ENCODE data around the gene TAAR5.
"Not testable (repeated sequence)": the region's sequence is repeated elsewhere in the genome, so short reads cannot be mapped to it uniquely, and the experiment has no call there.

Gene TAAR5

DNA sequence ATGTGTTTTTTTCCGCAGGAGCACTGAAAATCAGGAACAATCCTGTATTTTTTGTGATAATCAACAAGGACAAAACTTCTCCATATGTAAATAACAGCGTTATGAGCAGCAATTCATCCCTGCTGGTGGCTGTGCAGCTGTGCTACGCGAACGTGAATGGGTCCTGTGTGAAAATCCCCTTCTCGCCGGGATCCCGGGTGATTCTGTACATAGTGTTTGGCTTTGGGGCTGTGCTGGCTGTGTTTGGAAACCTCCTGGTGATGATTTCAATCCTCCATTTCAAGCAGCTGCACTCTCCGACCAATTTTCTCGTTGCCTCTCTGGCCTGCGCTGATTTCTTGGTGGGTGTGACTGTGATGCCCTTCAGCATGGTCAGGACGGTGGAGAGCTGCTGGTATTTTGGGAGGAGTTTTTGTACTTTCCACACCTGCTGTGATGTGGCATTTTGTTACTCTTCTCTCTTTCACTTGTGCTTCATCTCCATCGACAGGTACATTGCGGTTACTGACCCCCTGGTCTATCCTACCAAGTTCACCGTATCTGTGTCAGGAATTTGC, 19.2 kb downstream of the TAAR5 start, which contains the start of gene TAAR6:
Gene TAAR6, plus strand, starts transcription at position 102 of the 557 bp plus-strand sequence. Its CDS starts 0 bp downstream, at position 102.
- DNase-seq (ENCODE audit: low read depth in 2 of 2): no peak

GRCh38 chr6:132569170-132569569, 20.4 kb downstream of the TAAR5 start:
- DNase-seq (ENCODE audit: low read depth in 2 of 2): no peak

GRCh38 chr6:132568611-132569010, 20.9 kb downstream of the TAAR5 start:
- no peak for DNase-seq (ENCODE audit: low read depth in 2 of 2)

DNA sequence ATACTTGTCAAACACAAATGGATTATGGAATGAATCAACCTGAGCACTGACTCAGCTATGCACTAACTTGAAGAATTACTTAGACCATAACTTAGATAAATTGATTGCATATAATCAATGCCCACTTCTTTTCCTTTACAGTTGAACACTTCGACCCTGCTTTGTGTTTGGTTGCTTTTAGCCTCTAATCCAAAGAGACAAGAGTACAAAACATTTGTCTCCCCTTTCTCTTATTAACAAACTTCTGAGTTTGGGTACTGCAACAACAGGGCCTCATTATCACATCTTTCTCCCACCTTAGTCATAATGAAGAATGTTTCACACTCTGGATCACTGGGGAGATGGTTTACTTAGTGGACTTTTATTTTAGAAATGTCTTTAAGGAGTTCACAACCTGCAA, 22.0 kb downstream of the TAAR5 start:
- DNase-seq (ENCODE audit: low read depth in 2 of 2): no peak

GRCh38 chr6:132566404-132566803, 23.1 kb downstream of the TAAR5 start:
- DNase-seq (ENCODE audit: low read depth in 2 of 2): no peak

DNA sequence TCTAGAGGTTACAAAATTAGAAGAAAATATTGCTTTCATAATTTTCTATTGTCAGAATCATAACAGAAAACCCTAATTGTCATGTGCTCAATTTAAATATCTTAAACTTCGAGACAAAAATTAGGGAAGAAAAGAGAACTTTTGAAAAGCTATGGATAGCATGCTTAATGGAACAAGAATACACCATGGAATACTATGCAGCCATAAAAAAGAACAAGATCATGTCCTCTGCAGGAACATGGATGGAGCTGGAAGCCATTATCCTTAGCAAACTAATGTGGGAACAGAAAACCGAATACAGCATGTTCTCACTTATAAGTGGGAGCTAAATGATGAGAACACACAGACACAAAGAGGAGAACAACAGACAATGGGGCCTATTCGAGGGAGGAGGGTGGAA, 29.5 kb downstream of the TAAR5 start:
- DNase-seq (ENCODE audit: low read depth in 2 of 2): not testable (repeated sequence)

- DNase-seq (ENCODE audit: low read depth in 2 of 2): no peak
Observed at GRCh38 chr6:132552372-132552771, 37.2 kb downstream of the TAAR5 start, which contains the start of gene TAAR8. Gene TAAR8 (plus strand): TSS chr6:132552672. CDS start chr6:132552693, 21 bp downstream.

DNA sequence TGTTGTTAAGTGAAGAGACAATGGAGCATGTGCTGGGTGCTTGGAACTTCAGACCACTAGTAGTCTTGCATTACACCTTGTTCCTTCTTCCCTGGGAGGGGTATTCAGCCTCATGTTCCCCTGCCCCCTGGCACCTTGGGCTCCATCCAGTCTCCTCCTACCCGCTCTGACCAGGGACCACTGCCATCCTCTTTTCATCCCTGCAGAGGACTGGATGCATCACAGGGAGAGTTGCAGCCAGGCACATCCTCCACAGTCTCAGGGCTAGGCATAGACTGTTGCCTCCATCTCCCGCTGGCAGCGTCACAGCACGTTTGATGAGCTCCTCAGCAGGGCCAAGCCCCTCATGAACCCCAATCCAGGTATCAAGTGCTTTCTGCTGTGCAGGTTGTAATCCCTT, 38.3 kb downstream of the TAAR5 start:
- DNase-seq (ENCODE audit: low read depth in 2 of 2): no peak

GRCh38 chr6:132548746-132549463, 40.6 kb downstream of the TAAR5 start:
- no peak for DNase-seq (ENCODE audit: low read depth in 2 of 2)

- no peak for DNase-seq (ENCODE audit: low read depth in 2 of 2)
Observed at GRCh38 chr6:132544826-132545225, 44.7 kb downstream of the TAAR5 start.

Data from stimulated activated CD8-positive, alpha-beta memory T cell treated with anti-CD3 and anti-CD28 coated beads, Interleukin-15, amount 100 ng/mL, for 48 hours (primary cell).